H1 (cell line): ENCODE results near the gene RBFOX1. TPM values are rescaled to one million over a fixed set of nuclear protein-coding genes. Genes with fewer than 3 reads are reported as not detected.

Experiments
- CTCF ChIA-PET: fragments of 300-600 bp; sonication (Branson Sonifier 250); formaldehyde crosslinking; loops from one replicate; lab custom pipeline; 2021; ENCODE audit not compliant: partially characterized antibody; lab: Charles Lee
- POLR2A ChIA-PET: fragments of 300-600 bp; sonication (Branson Sonifier 250); formaldehyde crosslinking; loops from one replicate; lab custom pipeline; 2021; ENCODE audit warnings: inconsistent platforms; ENCODE audit not compliant: partially characterized antibody; lab: Charles Lee
- DNase-seq, 2 experiments: peaks; one replicate each; pipeline versions ENCODE4 v3.0.0 to v3.0.0-alpha.2; 2010 to 2022; ENCODE audit warnings: low spot score in 2 of 2, low read depth in 1 of 2, mixed read lengths in 1 of 2
- FAIRE-seq: peaks from 2 replicates; lab custom pipeline; 2011; peaks lifted over from hg19 to GRCh38; lab: Jason Lieb, UNC
- H2AFZ ChIP-seq: 2 replicates; pipeline ENCODE4 v1.8.1; 2012; ENCODE audit warnings: low read length, inconsistent platforms
- H2AK5ac ChIP-seq: 2 replicates; pipeline ENCODE4 v1.6.1; 2013; ENCODE audit warnings: low read depth, low read length
- H2BK120ac ChIP-seq: replicated peaks from 2 replicates; pipeline ENCODE3; 2013; ENCODE audit warnings: low read depth, low read length, inconsistent platforms
- H2BK12ac ChIP-seq: 2 replicates; pipeline ENCODE4 v1.6.1; 2013; ENCODE audit warnings: low read depth, low read length
- H2BK15ac ChIP-seq: 2 replicates; pipeline ENCODE4 v1.6.1; 2013; ENCODE audit warnings: low read length
- H2BK20ac ChIP-seq: 2 replicates; pipeline ENCODE4 v1.6.1; 2013; ENCODE audit warnings: low read length
- H2BK5ac ChIP-seq: 2 replicates; pipeline ENCODE4 v1.6.1; 2013; ENCODE audit warnings: low read depth, low read length
- H3K14ac ChIP-seq: 2 replicates; pipeline ENCODE4 v1.6.1; 2013; ENCODE audit warnings: inconsistent platforms; ENCODE audit not compliant: insufficient read length
- H3K18ac ChIP-seq: 2 replicates; pipeline ENCODE4 v1.6.1; 2013; ENCODE audit warnings: low read length; ENCODE audit errors: extremely low read depth
- H3K23ac ChIP-seq: 2 replicates; pipeline ENCODE4 v1.6.1; 2013; ENCODE audit warnings: inconsistent platforms; ENCODE audit not compliant: insufficient read length
- H3K23me2 ChIP-seq: 2 replicates; pipeline ENCODE4 v1.6.1; 2013; ENCODE audit warnings: low read depth, low read length
- H3K27ac ChIP-seq: 2 replicates; pipeline ENCODE4 v1.6.1; 2011; ENCODE audit warnings: low read depth, low read length, inconsistent platforms
- H3K27me3 ChIP-seq, 4 experiments: replicated peaks in 1 of 4; 1 replicate in 1 of 4; 2 replicates in 3 of 4; pipeline versions ENCODE4 v1.6.1 to v1.8.1; 2011 to 2013; ENCODE audit warnings: low read length in 3 of 4, mild to moderate bottlenecking in 3 of 4, inconsistent platforms in 2 of 4, mixed read lengths in 2 of 4, moderate library complexity in 1 of 4; ENCODE audit not compliant: control insufficient read depth in 3 of 4, insufficient read depth in 3 of 4; ENCODE audit errors: extremely low read depth in 1 of 4
- H3K36me3 ChIP-seq, 4 experiments: 2 replicates each; pipeline versions ENCODE4 v1.6.1 to v1.8.1; 2011 to 2013; ENCODE audit warnings: mild to moderate bottlenecking in 4 of 4, low read length in 3 of 4, moderate library complexity in 2 of 4, control low read depth in 1 of 4, inconsistent platforms in 1 of 4; ENCODE audit not compliant: insufficient read depth in 4 of 4, control insufficient read depth in 2 of 4
- H3K4ac ChIP-seq: replicated peaks from 2 replicates; pipeline ENCODE3; 2013; ENCODE audit warnings: low read length, low read depth, mixed read lengths, inconsistent platforms; ENCODE audit not compliant: insufficient read length
- H3K4me1 ChIP-seq, 4 experiments: replicated peaks in 1 of 4; 1 replicate in 1 of 4; 2 replicates in 3 of 4; pipeline versions ENCODE4 v1.6.1 to v1.8.1; 2011 to 2013; ENCODE audit warnings: low read length in 3 of 4, inconsistent platforms in 2 of 4, mixed read lengths in 1 of 4; ENCODE audit not compliant: insufficient read depth in 4 of 4, control insufficient read depth in 3 of 4
- H3K4me2 ChIP-seq, 2 experiments: 2 replicates each; pipeline versions ENCODE4 v1.6.1 to v1.8.1; 2011 to 2013; ENCODE audit warnings: low read depth in 2 of 2, low read length in 2 of 2, control low read depth in 1 of 2, inconsistent platforms in 1 of 2, mild to moderate bottlenecking in 1 of 2; ENCODE audit not compliant: insufficient read depth in 1 of 2
- H3K4me3 ChIP-seq, 4 experiments: fragments of 200-600, 300-600 bp in 1 of 4; sonication (generic), shearing (Covaris generic), sonication (Bioruptor Twin) in 1 of 4; 2 replicates each; pipeline versions ENCODE4 v1.5.1 to v1.8.1; 2011 to 2016; ENCODE audit warnings: low read length in 4 of 4, low read depth in 3 of 4, control low read depth in 2 of 4, inconsistent platforms in 2 of 4, mild to moderate bottlenecking in 2 of 4, mixed read lengths in 1 of 4, moderate library complexity in 1 of 4; ENCODE audit not compliant: insufficient read depth in 2 of 4; ENCODE audit errors: extremely low read depth in 1 of 4
- H3K56ac ChIP-seq: replicated peaks from 2 replicates; pipeline ENCODE3; 2013; ENCODE audit warnings: low read depth, mild to moderate bottlenecking, mixed read lengths, low read length, inconsistent platforms; ENCODE audit not compliant: insufficient read length
- H3K79me1 ChIP-seq: 2 replicates; pipeline ENCODE4 v1.6.1; 2013; ENCODE audit warnings: low read depth, low read length, control low read depth
- H3K79me2 ChIP-seq, 2 experiments: 2 replicates each; pipeline versions ENCODE4 v1.6.1 to v1.8.1; 2012 to 2013; ENCODE audit warnings: low read length in 2 of 2, mild to moderate bottlenecking in 2 of 2, inconsistent platforms in 1 of 2; ENCODE audit not compliant: insufficient read depth in 2 of 2, control insufficient read depth in 1 of 2
- H3K9ac ChIP-seq, 4 experiments: replicated peaks in 1 of 4; 1 replicate in 1 of 4; 2 replicates in 3 of 4; pipeline versions ENCODE4 v1.6.1 to v1.8.1; 2011 to 2013; ENCODE audit warnings: low read depth in 3 of 4, low read length in 3 of 4, control low read depth in 2 of 4, mild to moderate bottlenecking in 2 of 4, moderate library complexity in 2 of 4, inconsistent platforms in 1 of 4; ENCODE audit errors: extremely low read depth in 1 of 4
- H3K9me3 ChIP-seq, 2 experiments: 2 replicates each; pipeline versions ENCODE4 v1.6.1 to v1.8.1; 2012 to 2013; ENCODE audit warnings: mild to moderate bottlenecking in 2 of 2, moderate library complexity in 2 of 2, control low read depth in 1 of 2, inconsistent platforms in 1 of 2, low read depth in 1 of 2, low read length in 1 of 2, mixed read lengths in 1 of 2; ENCODE audit not compliant: insufficient read depth in 2 of 2
- H4K20me1 ChIP-seq, 2 experiments: replicated peaks in 1 of 2; 2 replicates each; pipeline versions ENCODE3 to v1.8.1; 2011 to 2013; ENCODE audit warnings: inconsistent platforms in 2 of 2, low read length in 2 of 2, mild to moderate bottlenecking in 1 of 2; ENCODE audit not compliant: insufficient read depth in 2 of 2, control insufficient read depth in 1 of 2
- H4K5ac ChIP-seq: 2 replicates; pipeline ENCODE4 v1.6.1; 2013; ENCODE audit warnings: low read length, low read depth, mixed read lengths, inconsistent platforms; ENCODE audit not compliant: insufficient read length
- H4K8ac ChIP-seq: 2 replicates; pipeline ENCODE4 v1.8.0; 2013; ENCODE audit warnings: mild to moderate bottlenecking, moderate library complexity, low read length, inconsistent platforms; ENCODE audit not compliant: insufficient read depth; ENCODE audit errors: extremely low read depth
- H4K91ac ChIP-seq: replicated peaks from 2 replicates; pipeline ENCODE3; 2013; ENCODE audit warnings: low read length, mixed read lengths, inconsistent platforms; ENCODE audit not compliant: insufficient read length
- CEBPB ChIP-seq: IDR thresholded peaks from 2 replicates; pipeline ENCODE4 v1.6.1; 2012; ENCODE audit warnings: low read depth, low read length
- EP300 ChIP-seq, 2 experiments: IDR thresholded peaks; 1 replicate in 1 of 2; 2 replicates in 1 of 2; pipeline ENCODE4 v1.6.1; 2011 to 2012; ENCODE audit warnings: low read depth in 2 of 2, low read length in 2 of 2, mild to moderate bottlenecking in 2 of 2, borderline replicate concordance in 1 of 2, inconsistent platforms in 1 of 2, moderate library complexity in 1 of 2
- KDM5A ChIP-seq: fragments of 200-600 bp; IDR thresholded peaks from 2 replicates; pipeline ENCODE4 v1.7.1; 2012; ENCODE audit warnings: mild to moderate bottlenecking, low read length, inconsistent platforms, mixed read lengths
- NRF1 ChIP-seq: IDR thresholded peaks from 2 replicates; pipeline ENCODE4 v1.6.1; 2011; ENCODE audit warnings: mild to moderate bottlenecking, low read depth, low read length, improper control_type of control experiment
- SAP30 ChIP-seq: fragments of 300-600 bp; sonication (generic); IDR thresholded peaks from 2 replicates; pipeline ENCODE4 v1.7.1; 2012; ENCODE audit warnings: low read length, moderate library complexity, mild to moderate bottlenecking, inconsistent platforms; ENCODE audit not compliant: insufficient read depth, insufficient replicate concordance
- WGBS, 2 experiments: shearing (Covaris generic) in 1 of 2; methylation state at CpG; one replicate each; pipeline versions ENCODE4 v1.1.6 to v1.1.7; 2013 to 2015; ENCODE audit warnings: low lambda C conversion rate in 2 of 2, mixed read lengths in 2 of 2, inconsistent platforms in 1 of 2, low coverage in 1 of 2, missing lambda C conversion rate in 1 of 2; ENCODE audit not compliant: insufficient replicate concordance in 2 of 2, insufficient coverage in 1 of 2, insufficient read length in 1 of 2; ENCODE audit errors: extremely low coverage in 1 of 2, missing lambda C conversion rate in 1 of 2; 5-methylcytosine and 5-hydroxymethylcytosine counted together
- polyA plus RNA-seq, 7 experiments: library from polyadenylated mRNA; depleted of rRNA in 3 of 7; stranded (reverse) in 5 of 7; unstranded in 2 of 7; fragments of >200 nt in 5 of 7; fragments of 200-250 nt in 2 of 7; gene quantifications; 1 replicate in 5 of 7; 2 replicates in 1 of 7; 4 replicates in 1 of 7; pipeline versions ENCODE4 v1.2.1 to v1.2.3, GENCODE V29; 2011 to 2013; ENCODE audit warnings: missing spikeins in 2 of 7, mixed read lengths in 2 of 7
- total RNA-seq: library from RNA; stranded (reverse); fragmentation: NEBNext Ultra II Directional; extraction: Animal tissue kit (Norgen Biotek cat#: 25700); gene quantifications from 2 replicates; pipeline ENCODE4 v1.2.1, GENCODE V29; 2021

Gene RBFOX1
- total and polyA plus RNA-seq, 2 of the 8 experiments (the other 6 are each of a cell fraction or from before 2014, with no cell fraction given): 1.7 to 2.8 TPM

DNA sequence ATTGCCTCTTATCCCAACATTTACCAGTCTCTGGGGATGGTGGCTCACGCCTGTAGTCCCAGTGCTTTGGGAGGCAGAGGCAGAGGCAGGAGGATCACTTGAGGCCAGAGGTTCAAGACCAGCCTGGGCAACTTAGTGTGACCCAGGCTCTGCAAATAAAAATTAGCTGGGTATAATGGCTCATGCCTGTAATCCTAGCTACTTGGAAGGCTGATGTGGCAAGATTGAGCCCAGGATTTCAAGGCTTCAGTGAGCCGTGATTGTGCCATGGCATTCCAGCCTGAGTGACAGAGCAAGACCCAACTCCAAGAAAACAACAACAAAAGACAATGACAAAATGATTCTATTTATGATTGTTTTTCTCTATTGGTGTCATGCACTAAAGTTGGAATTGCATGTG is 244.9 kb downstream of the RBFOX1 start:
- WGBS, 2 experiments: 86% methylated on average over 2 of the region's 2 CpGs; no CpG with 5 or more reads in 1 of the 2 experiments

More for the DNA sequence above, 244.9 kb downstream of the RBFOX1 start:
- Histone ChIP-seq H3K4ac (no peak overlapping the region), H3K79me2 (no peaks in the 10 kb centered on the region), H3K4me2 (no peak overlapping the region), H3K18ac (no peak overlapping the region), H3K4me3 (no peak overlapping the region), H3K79me1 (no peaks in the 10 kb centered on the region), H3K27ac (no peak overlapping the region), H4K91ac (no peak overlapping the region), H3K23me2 (0 out of 2 replicates have a peak, but pooled peaks cover 2% of the 10 kb centered on the region), H4K8ac (no peak overlapping the region), H3K9me3 (no peaks in the 10 kb centered on the region), H4K20me1 (no peaks in the 10 kb centered on the region), H4K5ac (no peak overlapping the region), H2AK5ac (no peak overlapping the region), H2BK5ac (no peak overlapping the region), H2BK12ac (no peak overlapping the region), H2BK15ac (no peak overlapping the region), H3K36me3 (no peaks in the 10 kb centered on the region), H2AFZ (no peak overlapping the region), H3K4me1 (no peaks in the 10 kb centered on the region), H3K27me3 (no peaks in the 10 kb centered on the region), H3K23ac (no peak overlapping the region), H2BK20ac (no peak overlapping the region), H2BK120ac (no peak overlapping the region), H3K9ac (no peak overlapping the region), H3K14ac (no peak overlapping the region), H3K56ac (no peak overlapping the region)
- FAIRE-seq (no peak), DNase-seq (no peak)
- ChIA-PET CTCF (no interaction called here), POLR2A (no interaction called here)
- TF ChIP-seq KDM5A (no peak), NRF1 (no peak), CEBPB (no peak), SAP30 (no peak), EP300 (IDR thresholded peaks at IDR 0.05; ENCODE audit: borderline replicate concordance in 1 of 2, low read depth in 2 of 2, low read length in 2 of 2) (no peak)
